ENCODE measurements around the gene RANBP9. TPM values are rescaled to one million over a fixed set of nuclear protein-coding genes. Genes with fewer than 3 reads are reported as not detected.

The RANBP9 gene
- total and polyA plus RNA-seq, 8 donors = 13.1 to 51.4 (median 19.8) TPM

DNA sequence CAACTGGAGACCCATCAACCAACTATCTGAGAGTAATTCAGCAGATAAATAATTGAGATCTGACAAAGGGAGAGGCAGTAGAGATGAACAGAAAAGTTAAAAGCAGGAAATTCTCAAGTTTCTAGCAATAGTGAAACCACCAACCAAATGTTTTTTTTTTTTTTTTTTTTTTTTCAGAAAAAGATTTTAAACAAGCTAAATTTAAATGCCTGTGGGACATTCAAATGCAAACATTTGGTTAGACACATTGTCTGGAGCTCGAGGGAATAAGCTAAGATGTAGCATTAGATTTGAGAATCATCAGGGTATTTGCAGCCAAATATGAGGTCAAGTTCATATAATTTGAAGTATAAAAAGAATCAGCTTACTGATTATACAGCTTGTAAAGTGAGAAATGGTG, 16.4 kb downstream of the RANBP9 start:
- Histone ChIP-seq H3K36me3 (peaks cover 0 to 8% (median 4%) of the 10 kb centered on the region in 4 donors), H3K27ac (peak overlapping the region in 1 of 5 donors; percentile 35), H3K27me3 (no peaks in the 10 kb centered on the region), H3K4me3 (no peak overlapping the region), H3K9me3 (no peaks in the 10 kb centered on the region), H3K4me1 (peaks cover 11 to 73% (median 40%) of the 10 kb centered on the region in 4 donors)
- DNase-seq = no peak
- 28 to 57% (median 51%) methylated on average over 1 of the region's 1 CpG for WGBS, 5 donors
- TF ChIP-seq POLR2AphosphoS5 (IDR thresholded peaks at IDR 0.05) (no peak), CTCF (IDR thresholded peaks at IDR 0.05) (no peak), POLR2A (IDR thresholded peaks at IDR 0.05) (no peak), EP300 (IDR thresholded peaks at IDR 0.05) (no peak)
- intact Hi-C loops (cut with DNase I; ENCODE audit: low total_unique reads) = no loop called here

- Histone ChIP-seq H3K27ac (peak overlapping the region in 1 of 5 donors; percentile 35), H3K4me1 (peaks cover 11 to 67% (median 38%) of the 10 kb centered on the region in 4 donors), H3K9me3 (no peaks in the 10 kb centered on the region), H3K27me3 (no peaks in the 10 kb centered on the region), H3K4me3 (no peak overlapping the region), H3K36me3 (peaks cover 0 to 8% (median 4%) of the 10 kb centered on the region in 4 donors)
- intact Hi-C loops (cut with DNase I; ENCODE audit: low total_unique reads) = no loop called here
- DNase-seq = no peak
- WGBS, 5 donors = 71 to 83% (median 75%) methylated on average over 4 of the region's 4 CpGs
- TF ChIP-seq CTCF (IDR thresholded peaks at IDR 0.05) (no peak), POLR2A (IDR thresholded peaks at IDR 0.05) (no peak), POLR2AphosphoS5 (IDR thresholded peaks at IDR 0.05) (no peak), EP300 (IDR thresholded peaks at IDR 0.05) (no peak)
Measured at GRCh38 chr6:13694562-13694961, 17.1 kb downstream of the RANBP9 start.

DNA sequence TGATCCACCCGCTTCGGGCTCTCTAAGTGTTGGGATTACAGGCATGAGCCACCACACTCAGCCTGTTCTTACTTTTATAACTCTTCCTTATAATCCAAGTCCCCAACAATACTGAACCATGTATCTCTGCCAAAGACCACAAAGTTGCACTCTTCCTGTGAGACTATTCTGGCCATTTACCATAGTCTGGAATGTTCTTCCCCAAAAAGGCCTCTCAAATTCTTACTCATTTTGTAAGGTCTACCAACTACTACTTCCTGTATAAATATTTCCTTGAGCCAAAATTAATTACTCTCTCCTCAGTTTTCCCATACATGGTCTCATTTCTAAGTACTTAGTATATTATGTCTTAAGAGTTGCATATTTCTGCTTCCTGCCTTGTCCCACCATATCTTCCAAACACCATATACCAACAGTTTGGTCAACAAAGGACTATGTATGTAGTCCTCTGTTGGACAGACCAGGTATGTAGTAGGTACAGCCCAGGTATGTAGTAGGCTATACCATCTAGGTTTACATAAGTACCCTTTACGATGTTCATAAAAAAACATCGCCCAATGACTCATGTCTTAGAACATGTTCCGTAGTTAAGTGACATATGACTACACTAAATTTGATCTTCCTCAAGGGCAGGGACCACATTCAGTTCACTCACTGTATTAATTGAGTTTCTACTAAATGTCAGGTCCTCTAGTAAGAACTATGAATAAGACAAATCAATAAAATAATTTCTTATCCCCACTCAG, 22.0 kb downstream of the RANBP9 start:
- Histone ChIP-seq H3K4me1 (peaks cover 5 to 55% (median 29%) of the 10 kb centered on the region in 4 donors), H3K27me3 (no peaks in the 10 kb centered on the region), H3K36me3 (peaks cover 0 to 8% (median 4%) of the 10 kb centered on the region in 4 donors), H3K9me3 (no peaks in the 10 kb centered on the region), H3K4me3 (no peak overlapping the region), H3K27ac (no peak overlapping the region)
- DNase-seq = no peak
- intact Hi-C loops (cut with DNase I; ENCODE audit: low total_unique reads) = no loop called here
- WGBS, 5 donors = 94 to 97% (median 95%) methylated on average over 5 of the region's 5 CpGs
- no peak for TF ChIP-seq CTCF (IDR thresholded peaks at IDR 0.05)
- TF ChIP-seq EP300 (IDR thresholded peaks at IDR 0.05) = no peak
- no peak for TF ChIP-seq POLR2AphosphoS5 (IDR thresholded peaks at IDR 0.05)
- no peak for TF ChIP-seq POLR2A (IDR thresholded peaks at IDR 0.05)

DNA sequence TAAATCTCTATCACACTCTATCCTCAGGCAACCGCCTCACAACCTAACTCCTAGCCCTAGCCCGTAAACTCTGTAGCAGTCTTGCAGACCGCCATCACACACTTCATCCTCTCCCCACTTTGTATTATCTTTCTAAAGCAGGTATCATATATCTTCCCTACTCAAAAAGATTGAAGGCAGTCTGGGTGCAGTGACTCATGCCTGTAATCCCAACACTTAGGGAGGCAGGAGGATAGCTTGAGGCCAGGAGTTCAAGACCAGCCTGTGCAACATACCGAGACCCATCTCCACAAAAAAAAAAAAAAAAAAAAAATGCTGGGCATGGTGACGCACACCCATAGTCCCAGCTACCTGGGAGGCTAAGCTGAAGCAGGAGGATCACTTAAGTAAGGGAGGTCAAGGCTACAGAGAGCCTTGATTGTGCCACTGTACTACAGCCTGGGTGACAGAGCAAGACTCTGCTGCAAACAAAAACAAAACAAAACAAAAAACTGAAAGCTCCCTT, 22.9 kb downstream of the RANBP9 start:
- H3K27ac ChIP-seq = no peak overlapping the region
- WGBS, 5 donors = 95 to 99% (median 98%) methylated on average over 5 of the region's 5 CpGs
- peaks cover 0 to 7% (median 3%) of the 10 kb centered on the region in 4 donors for H3K36me3 ChIP-seq
- no peak for DNase-seq
- intact Hi-C loops (cut with DNase I; ENCODE audit: low total_unique reads) = no loop called here
- H3K9me3 ChIP-seq = no peaks in the 10 kb centered on the region
- H3K27me3 ChIP-seq = no peaks in the 10 kb centered on the region
- peaks cover 0 to 55% (median 22%) of the 10 kb centered on the region in 4 donors for H3K4me1 ChIP-seq
- no peak for TF ChIP-seq EP300 (IDR thresholded peaks at IDR 0.05)
- no peak for TF ChIP-seq POLR2AphosphoS5 (IDR thresholded peaks at IDR 0.05)
- TF ChIP-seq CTCF (IDR thresholded peaks at IDR 0.05) = no peak
- TF ChIP-seq POLR2A (IDR thresholded peaks at IDR 0.05) = no peak
- H3K4me3 ChIP-seq = no peak overlapping the region
